ENCODE results near the gene GGT5.
"Not testable (repeated sequence)": the region's sequence is repeated elsewhere in the genome, so short reads cannot be mapped to it uniquely, and the experiment has no call there.

GGT5 gene

GRCh38 chr22:24186352-24186740 is 58.5 kb downstream of the GGT5 start:
- H3K4me3 Mint-ChIP-seq: no peak overlapping the region
- H3K27me3 Mint-ChIP-seq: no peaks in the 10 kb centered on the region
- no peaks in the 10 kb centered on the region for H3K4me1 Mint-ChIP-seq
- no peaks in the 10 kb centered on the region for H3K9me3 Mint-ChIP-seq
- no peaks in the 10 kb centered on the region for H3K36me3 Mint-ChIP-seq
- no peak overlapping the region for H3K27ac Mint-ChIP-seq

DNA sequence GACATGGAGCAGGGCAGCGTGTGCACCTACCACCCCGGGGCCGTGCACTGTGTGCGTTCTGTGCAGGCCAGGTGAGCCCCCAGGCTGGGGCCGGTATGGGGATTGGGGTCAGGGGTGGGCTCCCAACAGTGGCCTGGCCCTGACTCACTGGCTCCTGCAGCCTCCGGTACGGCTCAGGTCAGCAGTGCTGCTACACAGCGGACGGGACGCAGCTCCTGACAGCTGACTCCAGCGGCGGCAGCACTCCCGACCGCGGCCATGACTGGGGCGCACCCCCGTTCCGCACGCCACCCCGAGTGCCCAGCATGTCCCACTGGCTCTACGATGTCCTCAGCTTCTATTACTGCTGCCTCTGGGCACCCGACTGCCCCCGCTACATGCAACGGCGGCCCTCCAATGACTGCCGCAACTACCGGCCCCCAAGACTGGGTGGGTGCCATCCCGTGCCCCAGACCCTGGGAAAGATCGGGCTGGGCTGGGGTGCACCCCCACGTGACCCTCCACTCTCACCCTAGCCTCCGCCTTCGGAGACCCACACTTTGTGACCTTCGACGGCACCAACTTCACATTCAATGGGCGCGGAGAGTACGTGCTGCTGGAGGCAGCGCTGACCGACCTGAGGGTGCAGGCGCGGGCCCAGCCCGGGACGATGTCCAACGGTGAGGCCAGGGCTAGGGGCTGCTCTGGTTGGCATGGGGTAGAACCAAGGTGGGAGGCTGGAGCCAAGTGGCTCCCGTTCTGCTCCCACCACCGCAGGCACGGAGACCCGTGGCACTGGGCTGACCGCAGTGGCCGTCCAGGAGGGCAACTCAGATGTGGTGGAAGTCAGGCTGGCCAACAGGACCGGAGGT is 59.2 kb downstream of the GGT5 start:
- H3K4me3 Mint-ChIP-seq: no peak overlapping the region
- H3K27me3 Mint-ChIP-seq: no peaks in the 10 kb centered on the region
- H3K27ac Mint-ChIP-seq: no peak overlapping the region
- H3K36me3 Mint-ChIP-seq: no peaks in the 10 kb centered on the region
- H3K4me1 Mint-ChIP-seq: no peaks in the 10 kb centered on the region
- H3K9me3 Mint-ChIP-seq: no peaks in the 10 kb centered on the region

GRCh38 chr22:24185001-24185500 is 59.8 kb downstream of the GGT5 start:
- Mint-ChIP-seq H3K36me3 (no peaks in the 10 kb centered on the region), H3K9me3 (no peaks in the 10 kb centered on the region), H3K4me1 (no peaks in the 10 kb centered on the region), H3K27me3 (no peaks in the 10 kb centered on the region), H3K27ac (no peak overlapping the region), H3K4me3 (no peak overlapping the region)

- no peaks in the 10 kb centered on the region for H3K9me3 Mint-ChIP-seq
- no peak overlapping the region for H3K4me3 Mint-ChIP-seq
- no peaks in the 10 kb centered on the region for H3K36me3 Mint-ChIP-seq
- no peaks in the 10 kb centered on the region for H3K27me3 Mint-ChIP-seq
- no peaks in the 10 kb centered on the region for H3K4me1 Mint-ChIP-seq
- H3K27ac Mint-ChIP-seq: peak overlapping the region; percentile 30
Measured at GRCh38 chr22:24184057-24184798, 60.7 kb downstream of the GGT5 start.

GRCh38 chr22:24183321-24184031 is 61.4 kb downstream of the GGT5 start:
- no peaks in the 10 kb centered on the region for H3K9me3 Mint-ChIP-seq

GRCh38 chr22:24182900-24183246 is 62.0 kb downstream of the GGT5 start:
- not testable (repeated sequence) for H3K4me1 Mint-ChIP-seq, H3K27me3 Mint-ChIP-seq, H3K27ac Mint-ChIP-seq, H3K9me3 Mint-ChIP-seq, H3K4me3 Mint-ChIP-seq, H3K36me3 Mint-ChIP-seq

More at GRCh38 chr22:24183321-24184031, 61.4 kb downstream of the GGT5 start:
- Mint-ChIP-seq H3K4me3 (no peak overlapping the region), H3K27me3 (no peaks in the 10 kb centered on the region), H3K27ac (peak overlapping the region; percentile 30), H3K4me1 (no peaks in the 10 kb centered on the region), H3K36me3 (no peaks in the 10 kb centered on the region)

- no peak overlapping the region for H3K4me3 Mint-ChIP-seq
- no peaks in the 10 kb centered on the region for H3K4me1 Mint-ChIP-seq
- H3K36me3 Mint-ChIP-seq: no peaks in the 10 kb centered on the region
- no peak overlapping the region for H3K27ac Mint-ChIP-seq
- H3K9me3 Mint-ChIP-seq: no peaks in the 10 kb centered on the region
- no peaks in the 10 kb centered on the region for H3K27me3 Mint-ChIP-seq
Measured at GRCh38 chr22:24181996-24182899, 62.6 kb downstream of the GGT5 start.

DNA sequence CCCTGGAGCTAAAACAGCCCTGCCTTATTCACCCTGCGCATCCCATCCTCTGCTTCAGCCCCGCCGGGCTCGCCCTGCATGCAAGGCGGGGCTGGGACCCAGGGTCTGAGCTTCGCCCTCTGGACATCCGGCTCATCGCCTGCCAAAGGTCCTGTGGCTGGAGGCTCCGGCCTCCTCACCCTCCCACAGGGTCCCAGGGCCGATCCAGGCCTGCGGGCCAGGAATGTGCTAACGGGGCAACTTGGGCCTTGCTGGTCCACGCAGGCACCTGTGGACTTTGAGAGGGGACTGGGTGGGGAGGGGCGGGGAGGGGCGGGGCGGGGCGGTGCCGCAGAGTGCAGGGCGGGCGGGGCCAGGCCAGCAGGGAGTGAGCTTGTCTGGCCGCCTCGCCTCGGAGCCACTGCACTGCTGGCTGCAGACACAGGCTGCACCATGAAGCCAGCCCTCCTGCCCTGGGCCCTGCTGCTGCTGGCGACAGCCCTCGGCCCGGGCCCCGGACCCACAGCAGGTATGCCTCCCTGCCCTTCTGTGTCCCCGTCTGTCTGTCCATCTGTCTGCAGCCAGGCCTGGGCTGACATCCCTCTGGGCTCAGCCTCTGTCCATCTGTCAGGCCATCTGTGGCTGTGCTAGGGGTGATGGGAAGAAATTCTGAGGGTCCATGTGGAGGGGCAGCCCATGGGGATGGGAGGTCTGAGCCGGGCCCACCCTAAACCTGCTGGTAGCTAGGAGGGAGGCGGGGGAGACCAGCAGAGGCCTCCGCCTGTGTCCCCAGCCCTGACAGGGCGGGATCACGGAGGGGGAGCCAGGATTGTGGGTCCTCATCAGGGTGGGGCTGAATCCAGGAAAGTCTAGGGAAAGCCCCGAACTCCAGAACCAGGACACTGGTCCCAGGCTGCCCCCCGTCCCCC is 63.5 kb downstream of the GGT5 start, which contains the start of gene SUSD2:
Gene SUSD2 (plus strand): TSS at position 400 of the 908 bp plus-strand sequence. CDS start 33 bp downstream, at position 433.
- no peak within 1 kb of the TSS for H3K4me3 Mint-ChIP-seq
- H3K4me1 Mint-ChIP-seq: no peaks in the 10 kb centered on the region
- H3K27me3 Mint-ChIP-seq: no peaks in the 10 kb centered on the region
- no peaks in the 10 kb centered on the region for H3K36me3 Mint-ChIP-seq
- H3K27ac Mint-ChIP-seq: no peak within 1 kb of the TSS
- no peaks in the 10 kb centered on the region for H3K9me3 Mint-ChIP-seq

GRCh38 chr22:24180316-24181087 is 64.4 kb downstream of the GGT5 start:
- H3K4me1 Mint-ChIP-seq: no peaks in the 10 kb centered on the region
- H3K27ac Mint-ChIP-seq: no peak overlapping the region
- H3K4me3 Mint-ChIP-seq: no peak overlapping the region
- H3K9me3 Mint-ChIP-seq: no peaks in the 10 kb centered on the region
- H3K27me3 Mint-ChIP-seq: no peaks in the 10 kb centered on the region
- no peaks in the 10 kb centered on the region for H3K36me3 Mint-ChIP-seq

GRCh38 chr22:24179478-24180210 is 65.2 kb downstream of the GGT5 start:
- Mint-ChIP-seq H3K27ac (no peak overlapping the region), H3K4me1 (no peaks in the 10 kb centered on the region), H3K27me3 (no peaks in the 10 kb centered on the region)

GRCh38 chr22:24178502-24179440 is 66.1 kb downstream of the GGT5 start:
- Mint-ChIP-seq H3K4me1 (no peaks in the 10 kb centered on the region), H3K9me3 (no peaks in the 10 kb centered on the region)

More at GRCh38 chr22:24179478-24180210, 65.2 kb downstream of the GGT5 start:
- no peaks in the 10 kb centered on the region for H3K9me3 Mint-ChIP-seq
- H3K4me3 Mint-ChIP-seq: no peak overlapping the region
- no peaks in the 10 kb centered on the region for H3K36me3 Mint-ChIP-seq

DNA sequence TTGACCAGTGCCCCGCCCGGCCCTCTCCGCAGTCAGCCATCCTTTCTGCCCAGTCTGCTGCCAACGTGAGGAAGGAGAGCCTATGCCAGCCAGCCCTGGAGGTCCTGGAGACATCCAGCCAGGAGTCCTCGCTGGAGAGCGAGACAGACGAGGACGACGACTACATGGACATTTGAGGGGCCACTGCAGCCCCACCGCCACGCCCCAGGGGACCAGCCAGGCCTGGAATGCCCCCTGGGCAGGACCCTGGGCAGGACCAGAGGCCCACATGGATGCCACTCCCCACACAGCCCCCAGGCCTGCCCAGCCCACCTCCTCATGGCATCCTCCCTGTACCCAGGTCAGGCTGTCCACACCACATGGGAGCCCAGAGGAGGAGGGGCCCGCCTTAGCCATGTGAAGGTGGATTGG is 66.9 kb downstream of the GGT5 start:
- H3K27ac Mint-ChIP-seq: no peak overlapping the region
- H3K9me3 Mint-ChIP-seq: no peaks in the 10 kb centered on the region
- H3K27me3 Mint-ChIP-seq: no peaks in the 10 kb centered on the region
- no peaks in the 10 kb centered on the region for H3K36me3 Mint-ChIP-seq
- no peak overlapping the region for H3K4me3 Mint-ChIP-seq
- H3K4me1 Mint-ChIP-seq: no peaks in the 10 kb centered on the region

More at GRCh38 chr22:24178502-24179440, 66.1 kb downstream of the GGT5 start:
- Mint-ChIP-seq H3K27me3 (no peaks in the 10 kb centered on the region), H3K4me3 (no peak overlapping the region), H3K27ac (no peak overlapping the region), H3K36me3 (no peaks in the 10 kb centered on the region)
